H9 (cell line): ENCODE data around the gene PPP4R3B. TPM values are rescaled to one million over a fixed set of nuclear protein-coding genes. Genes with fewer than 3 reads are reported as not detected.

Source experiments
- DNase-seq: peaks from one replicate; pipeline ENCODE4 v3.0.0-alpha.2; 2017
- H2AFZ ChIP-seq: one replicate; pipeline ENCODE4 v1.6.1; 2013; ENCODE audit warnings: mild to moderate bottlenecking, low read length, control low read depth, moderate library complexity
- H2AK5ac ChIP-seq: 2 replicates; pipeline ENCODE4 v1.6.1; 2013; ENCODE audit warnings: low read length, control low read depth, mixed read lengths; ENCODE audit not compliant: insufficient read length
- H2BK120ac ChIP-seq: one replicate; pipeline ENCODE4 v1.6.1; 2013; ENCODE audit warnings: low read depth, mild to moderate bottlenecking, low read length, control low read depth, inconsistent platforms; ENCODE audit not compliant: poor library complexity, severe bottlenecking
- H2BK12ac ChIP-seq: 2 replicates; pipeline ENCODE4 v1.6.1; 2013; ENCODE audit warnings: low read length, control low read depth, mixed read lengths, low read depth; ENCODE audit not compliant: insufficient read length
- H2BK15ac ChIP-seq: 2 replicates; pipeline ENCODE4 v1.6.1; 2013; ENCODE audit warnings: low read depth, low read length, control low read depth
- H2BK20ac ChIP-seq: one replicate; pipeline ENCODE4 v1.6.1; 2013; ENCODE audit warnings: low read depth, mild to moderate bottlenecking, low read length, control low read depth, inconsistent platforms; ENCODE audit not compliant: poor library complexity, severe bottlenecking
- H2BK5ac ChIP-seq: 2 replicates; pipeline ENCODE4 v1.6.1; 2013; ENCODE audit warnings: low read length, control low read depth, mixed read lengths; ENCODE audit not compliant: insufficient read length
- H3K14ac ChIP-seq: 2 replicates; pipeline ENCODE4 v1.6.1; 2013; ENCODE audit warnings: low read length, control low read depth; ENCODE audit not compliant: insufficient read depth
- H3K18ac ChIP-seq: 2 replicates; pipeline ENCODE4 v1.6.1; 2013; ENCODE audit warnings: low read depth, mild to moderate bottlenecking, mixed read lengths, low read length, control low read depth; ENCODE audit not compliant: insufficient read length
- H3K23ac ChIP-seq: 2 replicates; pipeline ENCODE4 v1.6.1; 2013; ENCODE audit warnings: low read length, control low read depth, mixed read lengths, low read depth; ENCODE audit not compliant: insufficient read length
- H3K23me2 ChIP-seq: 2 replicates; pipeline ENCODE4 v1.6.1; 2013; ENCODE audit warnings: low read depth, mild to moderate bottlenecking, mixed read lengths, low read length, control low read depth; ENCODE audit not compliant: insufficient read length, poor library complexity, severe bottlenecking
- H3K27ac ChIP-seq: 2 replicates; pipeline ENCODE4 v1.5.1; 2013; ENCODE audit warnings: low read length, control low read depth, mixed read lengths, low read depth; ENCODE audit not compliant: insufficient read length
- H3K27me3 ChIP-seq: 2 replicates; pipeline ENCODE4 v1.6.1; 2013; ENCODE audit warnings: low read length, control low read depth, inconsistent platforms; ENCODE audit not compliant: insufficient read depth
- H3K4ac ChIP-seq: 2 replicates; pipeline ENCODE4 v1.6.1; 2013; ENCODE audit warnings: low read depth, mild to moderate bottlenecking, control low read depth, inconsistent platforms, low read length, moderate library complexity
- H3K4me1 ChIP-seq: 2 replicates; pipeline ENCODE4 v1.6.1; 2013; ENCODE audit warnings: low read length, control low read depth, inconsistent platforms; ENCODE audit not compliant: insufficient read depth
- H3K4me2 ChIP-seq: 2 replicates; pipeline ENCODE4 v1.6.1; 2013; ENCODE audit warnings: low read length, control low read depth, mixed read lengths; ENCODE audit not compliant: insufficient read length, insufficient read depth
- H3K56ac ChIP-seq: 2 replicates; pipeline ENCODE4 v1.6.1; 2013; ENCODE audit warnings: low read depth, mild to moderate bottlenecking, mixed read lengths, low read length, control low read depth; ENCODE audit not compliant: insufficient read length
- H3K79me1 ChIP-seq: 2 replicates; pipeline ENCODE4 v1.6.1; 2013; ENCODE audit warnings: low read depth, mild to moderate bottlenecking, moderate library complexity, low read length, control low read depth, inconsistent platforms; ENCODE audit not compliant: insufficient read depth, poor library complexity, severe bottlenecking
- H3K79me2 ChIP-seq: 2 replicates; pipeline ENCODE4 v1.6.1; 2013; ENCODE audit warnings: low read length, control low read depth, inconsistent platforms; ENCODE audit not compliant: insufficient read depth
- H3K9ac ChIP-seq: 2 replicates; pipeline ENCODE4 v1.6.1; 2013; ENCODE audit warnings: low read length, control low read depth, mixed read lengths; ENCODE audit not compliant: insufficient read length; ENCODE audit errors: extremely low read depth
- H3K9me3 ChIP-seq: one replicate; pipeline ENCODE4 v1.6.1; 2013; ENCODE audit warnings: low read depth, low read length, inconsistent platforms; ENCODE audit not compliant: control insufficient read depth
- H3T11ph ChIP-seq: one replicate; pipeline ENCODE4 v1.6.1; 2013; ENCODE audit warnings: mild to moderate bottlenecking, low read length, control low read depth, inconsistent platforms
- H4K20me1 ChIP-seq: one replicate; pipeline ENCODE4 v1.6.1; 2013; ENCODE audit not compliant: control insufficient read depth, insufficient read length, insufficient read depth
- H4K5ac ChIP-seq: 2 replicates; pipeline ENCODE4 v1.6.1; 2013; ENCODE audit warnings: low read depth, mild to moderate bottlenecking, mixed read lengths, low read length, control low read depth; ENCODE audit not compliant: insufficient read length
- H4K8ac ChIP-seq: replicated peaks from 2 replicates; pipeline ENCODE4 v1.6.1; 2013; ENCODE audit warnings: low read length, control low read depth, mixed read lengths, low read depth; ENCODE audit not compliant: insufficient read length
- H4K91ac ChIP-seq: 2 replicates; pipeline ENCODE4 v1.6.1; 2013; ENCODE audit warnings: low read depth, mild to moderate bottlenecking, moderate library complexity, mixed read lengths, low read length, control low read depth; ENCODE audit not compliant: insufficient read length
- H3K27ac Mint-ChIP-seq, 3 experiments: 2 replicates in 2 of 3; 3 replicates in 1 of 3; pipeline ENCODE4 v1.8.0; 2020 to 2021; ENCODE audit warnings: mixed read lengths in 3 of 3, mild to moderate bottlenecking in 1 of 3, moderate library complexity in 1 of 3
- H3K27me3 Mint-ChIP-seq: 2 replicates; pipeline ENCODE4 v1.8.0; 2021; ENCODE audit warnings: low read depth, mild to moderate bottlenecking, moderate library complexity, mixed read lengths
- H3K36me3 Mint-ChIP-seq, 3 experiments: 2 replicates in 2 of 3; 3 replicates in 1 of 3; pipeline ENCODE4 v1.8.0; 2020 to 2021; ENCODE audit warnings: low read depth in 3 of 3, mixed read lengths in 3 of 3; ENCODE audit not compliant: insufficient read depth in 1 of 3
- H3K4me1 Mint-ChIP-seq, 2 experiments: 2 replicates each; pipeline ENCODE4 v1.8.0; 2020; ENCODE audit warnings: mixed read lengths in 2 of 2
- H3K4me3 Mint-ChIP-seq, 2 experiments: 2 replicates in 1 of 2; 3 replicates in 1 of 2; pipeline ENCODE4 v1.8.0; 2020 to 2021; ENCODE audit warnings: mild to moderate bottlenecking in 2 of 2, mixed read lengths in 2 of 2, moderate library complexity in 1 of 2
- H3K9me3 Mint-ChIP-seq, 2 experiments: 2 replicates in 1 of 2; 3 replicates in 1 of 2; pipeline ENCODE4 v1.8.0; 2020; ENCODE audit warnings: mild to moderate bottlenecking in 2 of 2, mixed read lengths in 2 of 2, moderate library complexity in 1 of 2
- WGBS: extraction: QIAGEN DNeasy Blood & Tissue Kit; methylation state at CpG from one replicate; pipeline ENCODE4 v1.1.7; 2013; ENCODE audit warnings: missing lambda C conversion rate, low lambda C conversion rate, mixed read lengths; ENCODE audit not compliant: insufficient read length; ENCODE audit errors: extremely low coverage; 5-methylcytosine and 5-hydroxymethylcytosine counted together
- long read RNA-seq: library from polyadenylated mRNA; unstranded; transcript quantifications from one replicate; pipeline ENCODE4 v2.0.0, GENCODE V29; 2020
- total RNA-seq: library from RNA; stranded (reverse); gene quantifications from 2 replicates; pipeline ENCODE4 v1.2.1, GENCODE V29; 2021
- TF ChIP-seq, protein P1 (sequence below): fragments of 200-600 bp; sonication (generic); conservative IDR thresholded peaks from 3 replicates; pipeline ENCODE4 v1.8.0; 2021; ENCODE audit warnings: antibody characterized with exemption, mild to moderate bottlenecking

The PPP4R3B gene
- total RNA-seq: 37.6 and 40.9 TPM in 2 replicates
- long read RNA-seq, full-length matches to known transcripts: 60 of 202 reads
- long read RNA-seq, partial matches to known transcripts: 84 of 202 reads
- long read RNA-seq, other reads (novel, unspliced or antisense): 58 of 202 reads

DNA sequence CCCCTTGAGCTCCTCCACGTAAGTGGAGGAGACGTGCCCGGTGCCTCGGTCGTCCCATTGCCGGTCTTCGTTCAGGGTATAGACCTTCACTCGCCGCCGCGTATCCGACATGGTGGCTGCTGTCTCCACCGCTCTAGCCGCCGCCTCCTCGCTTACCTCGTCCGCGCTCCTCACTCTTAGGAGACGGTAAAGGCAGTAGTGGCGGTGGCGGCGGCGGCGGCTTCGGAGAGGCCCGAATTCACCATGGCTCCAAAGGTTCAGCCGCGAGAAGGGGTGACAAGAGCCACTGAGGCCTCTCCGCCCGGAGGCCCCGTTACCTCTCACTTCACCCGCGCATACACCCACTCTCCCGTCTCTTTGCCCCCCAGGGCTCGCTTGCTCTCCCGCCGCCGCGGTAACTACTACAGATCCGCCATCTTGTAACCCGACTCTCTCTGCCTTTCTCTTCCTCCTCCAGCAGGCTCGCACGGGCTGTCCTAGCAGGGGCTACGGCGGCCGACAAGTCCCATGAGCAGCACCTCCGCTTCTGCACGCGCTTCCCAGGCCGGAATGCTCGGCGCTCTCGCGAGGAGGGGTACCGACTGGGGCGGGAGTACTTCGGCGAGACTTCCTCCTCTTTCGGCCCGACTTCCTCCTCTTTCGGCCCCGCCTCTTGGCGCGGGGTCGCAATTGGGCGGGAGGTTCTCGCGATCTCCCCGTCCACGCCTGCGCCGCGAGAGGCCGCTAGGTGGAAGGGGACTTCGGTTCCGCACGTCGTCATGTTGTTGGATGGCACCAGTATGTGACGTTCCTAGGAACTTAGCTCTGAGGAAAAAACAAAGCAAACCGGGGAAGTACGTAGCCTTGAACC, at the start of gene PPP4R3B:
Gene PPP4R3B (minus strand): TSS at position 448 of the 850 bp plus-strand sequence. CDS start 337 bp downstream, at position 111.
- peak within 1 kb of the TSS; percentile 83 for H3K27ac ChIP-seq
- no peak within 1 kb of the TSS for H2BK5ac ChIP-seq
- H2AFZ ChIP-seq: peak within 1 kb of the TSS; percentile 53
- H3K9ac ChIP-seq: peak within 1 kb of the TSS; percentile 96
- peak within 1 kb of the TSS; percentile 92 for H3K4me2 ChIP-seq
- no peaks in the 10 kb centered on the region for H3K9me3 ChIP-seq
- H3K27me3 Mint-ChIP-seq: no peaks in the 10 kb centered on the region
- H3K79me2 ChIP-seq: peaks cover 12% of the 10 kb centered on the region; the same call in 1 of the 2 replicates
- no peak within 1 kb of the TSS for H4K8ac ChIP-seq
- H3K36me3 Mint-ChIP-seq: peaks cover 6 to 28% (median 25%) of the 10 kb centered on the region in 3 experiments
- H3K23ac ChIP-seq: no peak within 1 kb of the TSS
- H3K23me2 ChIP-seq: peaks cover 7% of the 10 kb centered on the region
- no peaks in the 10 kb centered on the region for H3K4me1 ChIP-seq
- H4K20me1 ChIP-seq: no peaks in the 10 kb centered on the region
- H3K4ac ChIP-seq: no peak within 1 kb of the TSS
- no peak within 1 kb of the TSS for H2BK120ac ChIP-seq
- H2BK15ac ChIP-seq: no peak within 1 kb of the TSS
- H4K5ac ChIP-seq: peak within 1 kb of the TSS; percentile 74
- H3K56ac ChIP-seq: peak within 1 kb of the TSS; percentile 55
- no peak within 1 kb of the TSS for H2BK20ac ChIP-seq
- peaks cover 6% of the 10 kb centered on the region for H3K79me1 ChIP-seq
- H3K18ac ChIP-seq: peak within 1 kb of the TSS; percentile 80
- no peaks in the 10 kb centered on the region for H3K9me3 Mint-ChIP-seq
- TF ChIP-seq, protein P1, sequence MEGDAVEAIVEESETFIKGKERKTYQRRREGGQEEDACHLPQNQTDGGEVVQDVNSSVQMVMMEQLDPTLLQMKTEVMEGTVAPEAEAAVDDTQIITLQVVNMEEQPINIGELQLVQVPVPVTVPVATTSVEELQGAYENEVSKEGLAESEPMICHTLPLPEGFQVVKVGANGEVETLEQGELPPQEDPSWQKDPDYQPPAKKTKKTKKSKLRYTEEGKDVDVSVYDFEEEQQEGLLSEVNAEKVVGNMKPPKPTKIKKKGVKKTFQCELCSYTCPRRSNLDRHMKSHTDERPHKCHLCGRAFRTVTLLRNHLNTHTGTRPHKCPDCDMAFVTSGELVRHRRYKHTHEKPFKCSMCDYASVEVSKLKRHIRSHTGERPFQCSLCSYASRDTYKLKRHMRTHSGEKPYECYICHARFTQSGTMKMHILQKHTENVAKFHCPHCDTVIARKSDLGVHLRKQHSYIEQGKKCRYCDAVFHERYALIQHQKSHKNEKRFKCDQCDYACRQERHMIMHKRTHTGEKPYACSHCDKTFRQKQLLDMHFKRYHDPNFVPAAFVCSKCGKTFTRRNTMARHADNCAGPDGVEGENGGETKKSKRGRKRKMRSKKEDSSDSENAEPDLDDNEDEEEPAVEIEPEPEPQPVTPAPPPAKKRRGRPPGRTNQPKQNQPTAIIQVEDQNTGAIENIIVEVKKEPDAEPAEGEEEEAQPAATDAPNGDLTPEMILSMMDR: peak; percentile 42; the same call in 2 of the 3 replicates
- H3K27me3 ChIP-seq: no peaks in the 10 kb centered on the region
- peak; percentile 100 for DNase-seq
- no CpG with 5 or more reads among the region's 82 CpGs for WGBS
- peaks cover 17 to 24% of the 10 kb centered on the region in 2 experiments for H3K4me1 Mint-ChIP-seq
- H3T11ph ChIP-seq: no peak within 1 kb of the TSS
- H2BK12ac ChIP-seq: no peak within 1 kb of the TSS
- H3K27ac Mint-ChIP-seq: no peak within 1 kb of the TSS
- peak within 1 kb of the TSS; percentile 86 for H3K14ac ChIP-seq
- H2AK5ac ChIP-seq: no peak within 1 kb of the TSS
- H3K4me3 Mint-ChIP-seq: no peak within 1 kb of the TSS
- no peak within 1 kb of the TSS for H4K91ac ChIP-seq
